Chondrocyte (in vitro differentiated cells): ENCODE data around the gene PNLIP. TPM values are rescaled to one million over a fixed set of nuclear protein-coding genes. Genes with fewer than 3 reads are reported as not detected.

Experiments
- DNase-seq: peaks from one replicate; pipeline ENCODE4 v3.0.0; 2021; ENCODE audit warnings: mixed read lengths, low spot score
- H3K27ac Mint-ChIP-seq: one replicate; pipeline ENCODE4 v1.8.0; 2021; ENCODE audit warnings: mild to moderate bottlenecking, moderate library complexity, mixed read lengths; ENCODE audit not compliant: unreplicated experiment
- H3K27me3 Mint-ChIP-seq: 2 replicates; pipeline ENCODE4 v1.8.0; 2021; ENCODE audit warnings: low read depth, mixed read lengths
- H3K36me3 Mint-ChIP-seq: 2 replicates; pipeline ENCODE4 v1.8.0; 2021; ENCODE audit warnings: low read depth, mixed read lengths
- H3K4me1 Mint-ChIP-seq: 2 replicates; pipeline ENCODE4 v1.8.0; 2021; ENCODE audit warnings: low read depth, mild to moderate bottlenecking, mixed read lengths
- H3K4me3 Mint-ChIP-seq: one replicate; pipeline ENCODE4 v1.8.0; 2021; ENCODE audit warnings: mild to moderate bottlenecking, moderate library complexity, mixed read lengths; ENCODE audit not compliant: unreplicated experiment
- H3K9me3 Mint-ChIP-seq: 2 replicates; pipeline ENCODE4 v1.8.0; 2021; ENCODE audit warnings: low read depth, mixed read lengths
- total RNA-seq: library from RNA; stranded (reverse); gene quantifications from 3 replicates; pipeline ENCODE4 v1.2.1, GENCODE V29; 2021
- TF ChIP-seq, protein P1 (sequence below): fragments of 200-600 bp; sonication (generic); IDR thresholded peaks from 2 replicates; pipeline ENCODE4 v1.5.0; 2021; ENCODE audit warnings: antibody characterized with exemption, mild to moderate bottlenecking, moderate library complexity

Gene PNLIP
- total RNA-seq, 1 donor from 2014 or later = not detected

DNA sequence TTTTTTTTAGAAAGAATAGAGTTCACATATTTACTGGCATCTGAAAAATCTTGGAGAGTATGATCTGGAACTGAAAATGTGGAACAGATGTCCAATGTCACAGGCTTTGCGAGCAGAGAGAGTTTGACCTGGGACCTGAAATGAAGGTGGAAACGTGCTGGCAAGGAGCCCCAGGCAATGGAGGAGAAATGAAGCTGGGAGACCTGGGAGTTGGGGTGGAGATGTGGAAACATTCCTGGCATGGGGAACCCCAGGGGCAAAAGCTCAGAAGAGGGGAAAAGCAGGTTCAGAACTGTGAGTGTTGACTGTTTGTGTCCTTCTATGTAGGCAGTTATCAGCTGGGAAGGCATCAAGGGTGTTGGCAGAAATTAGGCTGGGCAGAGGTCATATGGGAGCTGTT, 67.7 kb downstream of the PNLIP start:
- TF ChIP-seq, protein P1, sequence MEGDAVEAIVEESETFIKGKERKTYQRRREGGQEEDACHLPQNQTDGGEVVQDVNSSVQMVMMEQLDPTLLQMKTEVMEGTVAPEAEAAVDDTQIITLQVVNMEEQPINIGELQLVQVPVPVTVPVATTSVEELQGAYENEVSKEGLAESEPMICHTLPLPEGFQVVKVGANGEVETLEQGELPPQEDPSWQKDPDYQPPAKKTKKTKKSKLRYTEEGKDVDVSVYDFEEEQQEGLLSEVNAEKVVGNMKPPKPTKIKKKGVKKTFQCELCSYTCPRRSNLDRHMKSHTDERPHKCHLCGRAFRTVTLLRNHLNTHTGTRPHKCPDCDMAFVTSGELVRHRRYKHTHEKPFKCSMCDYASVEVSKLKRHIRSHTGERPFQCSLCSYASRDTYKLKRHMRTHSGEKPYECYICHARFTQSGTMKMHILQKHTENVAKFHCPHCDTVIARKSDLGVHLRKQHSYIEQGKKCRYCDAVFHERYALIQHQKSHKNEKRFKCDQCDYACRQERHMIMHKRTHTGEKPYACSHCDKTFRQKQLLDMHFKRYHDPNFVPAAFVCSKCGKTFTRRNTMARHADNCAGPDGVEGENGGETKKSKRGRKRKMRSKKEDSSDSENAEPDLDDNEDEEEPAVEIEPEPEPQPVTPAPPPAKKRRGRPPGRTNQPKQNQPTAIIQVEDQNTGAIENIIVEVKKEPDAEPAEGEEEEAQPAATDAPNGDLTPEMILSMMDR = no peak
- Mint-ChIP-seq H3K4me1 (no peaks in the 10 kb centered on the region), H3K36me3 (no peaks in the 10 kb centered on the region), H3K27ac (no peak overlapping the region), H3K27me3 (peaks cover 13% of the 10 kb centered on the region), H3K4me3 (no peak overlapping the region), H3K9me3 (peaks cover 4% of the 10 kb centered on the region)
- DNase-seq = no peak

DNA sequence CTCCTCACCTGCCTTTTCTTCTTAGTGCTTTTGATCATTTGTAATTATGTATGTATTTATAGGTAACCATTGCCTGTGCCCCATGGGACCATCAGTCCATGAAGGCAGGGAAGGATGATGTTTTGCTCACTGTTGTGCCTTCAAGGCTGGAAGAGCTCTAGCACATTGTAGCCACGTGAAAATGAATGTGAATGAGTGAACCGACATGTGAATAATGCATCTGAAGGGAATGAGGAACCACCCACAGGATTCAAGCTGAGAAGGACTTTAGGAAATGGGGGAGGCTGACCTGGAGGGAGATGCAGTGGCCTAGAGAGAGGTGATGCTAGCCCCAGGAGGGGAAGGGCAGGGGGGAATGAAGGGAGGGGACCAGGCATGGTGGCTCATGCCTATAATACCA, 69.1 kb downstream of the PNLIP start:
- Mint-ChIP-seq H3K4me1 (no peaks in the 10 kb centered on the region), H3K4me3 (no peak overlapping the region), H3K27ac (no peak overlapping the region), H3K9me3 (peaks cover 4% of the 10 kb centered on the region), H3K27me3 (peaks cover 13% of the 10 kb centered on the region), H3K36me3 (no peaks in the 10 kb centered on the region)
- DNase-seq = no peak
- TF ChIP-seq, protein P1 = no peak

DNA sequence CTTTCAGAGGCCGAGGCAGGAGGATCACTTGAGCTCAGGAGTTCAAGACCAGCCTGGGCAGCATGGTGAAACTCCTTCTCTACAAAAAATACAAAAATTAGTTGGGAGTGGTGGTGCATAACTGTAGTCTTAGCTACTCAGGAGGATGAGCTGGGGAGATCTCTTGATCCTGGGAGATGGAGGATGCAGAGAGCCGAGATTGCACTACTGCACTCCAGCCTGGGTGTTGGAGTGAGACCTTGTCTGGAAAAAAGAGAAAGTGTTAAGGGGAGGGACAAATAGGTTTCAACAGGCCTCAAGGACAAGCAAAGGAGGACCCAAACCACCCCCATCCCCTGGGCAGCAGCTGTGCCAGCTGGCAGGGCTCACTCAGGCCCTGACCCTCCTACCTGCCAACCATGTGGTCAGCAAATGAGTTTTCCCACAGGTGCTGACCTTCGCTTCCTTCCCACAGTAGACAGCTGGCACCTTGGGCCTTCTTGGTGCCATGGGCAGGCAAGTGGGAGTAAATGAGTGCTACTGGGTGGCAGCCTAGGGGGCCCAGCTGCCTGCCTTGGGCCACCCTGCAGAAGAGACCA, 69.6 kb downstream of the PNLIP start:
- Mint-ChIP-seq H3K4me1 (no peaks in the 10 kb centered on the region), H3K27me3 (peaks cover 13% of the 10 kb centered on the region), H3K27ac (no peak overlapping the region), H3K36me3 (no peaks in the 10 kb centered on the region), H3K9me3 (peaks cover 4% of the 10 kb centered on the region), H3K4me3 (no peak overlapping the region)
- TF ChIP-seq, protein P1 = no peak
- DNase-seq = no peak

Other genes starting within 250 kb of the PNLIP start
- gene CCDC172, start 221.5 kb upstream of the PNLIP start, total RNA-seq = not detected in 3 replicates
- gene PNLIPRP3, start 118.1 kb upstream of the PNLIP start, total RNA-seq = not detected in 3 replicates
- not detected in 3 replicates for gene PNLIPRP1, start 45.0 kb downstream of the PNLIP start, total RNA-seq
- not detected in 3 replicates for gene PNLIPRP2, start 75.0 kb downstream of the PNLIP start, total RNA-seq
- 5.8 to 9.7 TPM (median 6.9 TPM) in 3 replicates for gene HSPA12A, start 196.6 kb downstream of the PNLIP start, total RNA-seq